Endothelial cell (in vitro differentiated cells): ENCODE results near the gene KLF11. TPM values are rescaled to one million over a fixed set of nuclear protein-coding genes. Genes with fewer than 3 reads are reported as not detected.

ENCODE experiments used
- DNase-seq: peaks from one replicate; pipeline ENCODE4 v3.0.0; 2021; ENCODE audit warnings: low spot score
- H3K27ac Mint-ChIP-seq: one replicate; pipeline ENCODE4 v1.8.0; 2021; ENCODE audit warnings: mixed read lengths, inconsistent platforms; ENCODE audit not compliant: unreplicated experiment
- H3K27me3 Mint-ChIP-seq: one replicate; pipeline ENCODE4 v1.8.0; 2021; ENCODE audit warnings: mild to moderate bottlenecking, moderate library complexity, mixed read lengths, inconsistent platforms; ENCODE audit not compliant: unreplicated experiment
- H3K36me3 Mint-ChIP-seq: one replicate; pipeline ENCODE4 v1.8.0; 2021; ENCODE audit warnings: mild to moderate bottlenecking, low read depth, mixed read lengths, inconsistent platforms; ENCODE audit not compliant: unreplicated experiment
- H3K4me1 Mint-ChIP-seq: one replicate; pipeline ENCODE4 v1.8.0; 2021; ENCODE audit warnings: mild to moderate bottlenecking, mixed read lengths, inconsistent platforms; ENCODE audit not compliant: unreplicated experiment
- H3K4me3 Mint-ChIP-seq: one replicate; pipeline ENCODE4 v1.8.0; 2021; ENCODE audit warnings: mild to moderate bottlenecking, mixed read lengths, inconsistent platforms; ENCODE audit not compliant: unreplicated experiment
- H3K9me3 Mint-ChIP-seq: one replicate; pipeline ENCODE4 v1.8.0; 2021; ENCODE audit warnings: mixed read lengths, inconsistent platforms; ENCODE audit not compliant: unreplicated experiment
- total RNA-seq: library from RNA; stranded (reverse); fragmentation: NEBNext Ultra II Directional; extraction: Animal tissue kit (Norgen Biotek cat#: 25700); gene quantifications from one replicate; pipeline ENCODE4 v1.2.1, GENCODE V29; 2021; ENCODE audit not compliant: unreplicated experiment
- TF ChIP-seq, protein P1 (sequence below): fragments of 200-600 bp; sonication (generic); IDR thresholded peaks from one replicate; pipeline ENCODE4 v1.5.0; 2021; ENCODE audit warnings: antibody characterized with exemption; ENCODE audit not compliant: unreplicated experiment

Gene KLF11
- total RNA-seq, 1 donor from 2014 or later, result 8.2 TPM

DNA sequence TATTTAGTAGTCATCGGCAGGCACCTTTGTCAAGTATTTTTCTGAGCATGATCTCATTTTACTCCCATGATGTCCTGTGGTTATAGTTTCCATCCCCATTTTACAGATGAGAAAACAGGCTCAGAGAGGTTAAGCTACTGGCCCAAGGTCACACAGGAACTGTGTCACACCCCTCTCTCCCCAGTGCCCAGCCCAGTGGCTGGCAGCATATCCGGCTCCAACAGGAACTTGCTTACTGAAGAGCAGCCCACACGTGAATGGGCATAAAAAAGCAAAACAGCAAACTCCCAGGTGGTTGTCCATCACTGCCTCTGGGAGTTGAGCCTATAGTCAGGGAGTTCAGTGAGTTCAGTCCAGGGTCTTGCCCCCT lies 8.3 kb upstream of the KLF11 start:
- no peak for DNase-seq
- Mint-ChIP-seq H3K9me3 (no peaks in the 10 kb centered on the region), H3K27ac (no peak overlapping the region), H3K27me3 (peaks cover 13% of the 10 kb centered on the region), H3K4me3 (no peak overlapping the region), H3K4me1 (peaks cover 4% of the 10 kb centered on the region), H3K36me3 (no peaks in the 10 kb centered on the region)
- TF ChIP-seq, protein P1, sequence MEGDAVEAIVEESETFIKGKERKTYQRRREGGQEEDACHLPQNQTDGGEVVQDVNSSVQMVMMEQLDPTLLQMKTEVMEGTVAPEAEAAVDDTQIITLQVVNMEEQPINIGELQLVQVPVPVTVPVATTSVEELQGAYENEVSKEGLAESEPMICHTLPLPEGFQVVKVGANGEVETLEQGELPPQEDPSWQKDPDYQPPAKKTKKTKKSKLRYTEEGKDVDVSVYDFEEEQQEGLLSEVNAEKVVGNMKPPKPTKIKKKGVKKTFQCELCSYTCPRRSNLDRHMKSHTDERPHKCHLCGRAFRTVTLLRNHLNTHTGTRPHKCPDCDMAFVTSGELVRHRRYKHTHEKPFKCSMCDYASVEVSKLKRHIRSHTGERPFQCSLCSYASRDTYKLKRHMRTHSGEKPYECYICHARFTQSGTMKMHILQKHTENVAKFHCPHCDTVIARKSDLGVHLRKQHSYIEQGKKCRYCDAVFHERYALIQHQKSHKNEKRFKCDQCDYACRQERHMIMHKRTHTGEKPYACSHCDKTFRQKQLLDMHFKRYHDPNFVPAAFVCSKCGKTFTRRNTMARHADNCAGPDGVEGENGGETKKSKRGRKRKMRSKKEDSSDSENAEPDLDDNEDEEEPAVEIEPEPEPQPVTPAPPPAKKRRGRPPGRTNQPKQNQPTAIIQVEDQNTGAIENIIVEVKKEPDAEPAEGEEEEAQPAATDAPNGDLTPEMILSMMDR, result no peak

DNA sequence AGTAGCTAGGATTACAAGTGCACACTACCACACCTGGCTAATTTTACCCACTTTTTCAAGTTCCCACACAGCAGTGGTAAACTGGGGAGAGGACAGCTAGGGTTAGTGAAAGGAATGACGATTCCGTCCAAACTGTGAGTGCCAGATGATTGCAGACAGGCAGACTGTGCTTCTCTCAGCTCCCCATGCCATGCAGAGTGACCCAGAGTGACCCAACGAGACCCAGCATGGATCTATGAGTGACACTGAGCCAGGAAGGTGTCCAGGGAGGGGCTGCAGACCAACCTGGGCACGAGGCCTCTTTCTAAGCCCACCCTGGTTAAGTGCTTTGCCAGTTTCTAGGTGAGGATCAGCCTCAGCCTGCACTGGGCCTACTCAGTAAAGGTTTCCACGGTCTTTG lies 7.7 kb upstream of the KLF11 start:
- Mint-ChIP-seq H3K9me3 (no peaks in the 10 kb centered on the region), H3K27me3 (peaks cover 13% of the 10 kb centered on the region), H3K27ac (no peak overlapping the region), H3K36me3 (peaks cover 3% of the 10 kb centered on the region), H3K4me1 (peaks cover 6% of the 10 kb centered on the region), H3K4me3 (no peak overlapping the region)
- TF ChIP-seq, protein P1, result no peak
- no peak for DNase-seq

DNA sequence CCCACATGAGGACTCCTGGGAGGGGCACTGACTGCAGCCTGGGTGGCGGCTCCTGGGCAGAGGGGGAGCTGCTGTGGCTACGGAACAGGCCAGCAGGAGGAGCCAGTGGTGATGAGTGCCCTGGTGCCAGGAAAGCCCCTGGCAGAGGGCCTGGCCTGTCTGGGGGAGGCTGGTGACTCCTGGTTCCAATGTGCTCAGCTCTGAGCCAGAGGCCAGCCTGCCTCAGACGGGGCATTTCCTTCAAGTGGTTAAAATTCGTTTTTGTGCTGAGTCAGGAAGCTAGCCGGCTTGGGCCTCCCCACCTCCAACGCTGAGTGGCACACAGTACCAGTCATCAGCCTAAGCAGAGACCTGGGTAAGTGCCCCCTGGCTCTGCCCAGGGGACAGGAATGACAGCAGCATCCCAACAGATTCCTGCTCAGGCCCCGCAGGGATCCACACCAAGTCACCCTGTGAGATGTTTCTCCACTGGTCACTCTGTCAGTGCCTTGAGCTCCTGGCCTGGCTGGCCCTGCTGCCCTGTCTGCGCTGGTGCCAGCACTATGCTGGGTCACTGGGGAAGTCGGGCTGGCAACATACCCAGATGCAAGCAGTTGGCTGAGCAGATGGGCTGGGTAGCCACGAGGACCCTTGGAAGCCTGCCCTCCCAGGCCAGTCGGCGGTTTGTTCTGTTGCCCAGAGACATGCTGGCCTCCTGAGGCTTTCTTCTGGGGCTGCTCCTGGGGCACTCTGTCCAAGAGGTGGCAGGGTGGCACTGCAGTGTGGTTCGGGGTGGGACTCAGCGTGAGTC lies 7.1 kb upstream of the KLF11 start:
- H3K27ac Mint-ChIP-seq, result no peak overlapping the region
- TF ChIP-seq, protein P1, result no peak
- no peak overlapping the region for H3K4me3 Mint-ChIP-seq
- DNase-seq, result no peak
- H3K27me3 Mint-ChIP-seq, result peaks cover 20% of the 10 kb centered on the region
- peaks cover 7% of the 10 kb centered on the region for H3K36me3 Mint-ChIP-seq
- peaks cover 9% of the 10 kb centered on the region for H3K4me1 Mint-ChIP-seq
- no peaks in the 10 kb centered on the region for H3K9me3 Mint-ChIP-seq

DNA sequence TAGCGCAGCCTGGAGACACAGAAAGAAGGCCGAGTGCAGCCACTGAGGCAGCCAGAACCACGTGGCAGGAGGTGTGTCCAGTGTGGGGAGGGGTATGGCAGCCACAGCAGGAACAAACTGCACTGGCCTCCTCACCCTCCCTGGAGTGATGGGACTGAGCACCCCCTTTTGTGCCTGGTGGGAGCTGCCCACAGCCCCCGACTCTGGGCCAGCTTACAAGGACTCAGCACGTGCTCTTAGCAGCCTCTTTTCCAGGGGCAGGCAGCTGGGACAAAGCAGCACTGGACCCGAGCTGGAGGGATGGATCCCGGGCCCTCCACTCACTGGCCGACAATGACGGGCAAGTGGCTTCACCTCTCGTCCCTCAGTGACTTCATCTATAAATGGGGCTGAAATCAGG lies 5.2 kb upstream of the KLF11 start:
- no peaks in the 10 kb centered on the region for H3K9me3 Mint-ChIP-seq
- no peak overlapping the region for H3K27ac Mint-ChIP-seq
- H3K4me1 Mint-ChIP-seq, result peaks cover 16% of the 10 kb centered on the region
- peaks cover 18% of the 10 kb centered on the region for H3K27me3 Mint-ChIP-seq
- DNase-seq, result no peak
- TF ChIP-seq, protein P1, result no peak
- H3K4me3 Mint-ChIP-seq, result no peak overlapping the region
- peaks cover 10% of the 10 kb centered on the region for H3K36me3 Mint-ChIP-seq

DNA sequence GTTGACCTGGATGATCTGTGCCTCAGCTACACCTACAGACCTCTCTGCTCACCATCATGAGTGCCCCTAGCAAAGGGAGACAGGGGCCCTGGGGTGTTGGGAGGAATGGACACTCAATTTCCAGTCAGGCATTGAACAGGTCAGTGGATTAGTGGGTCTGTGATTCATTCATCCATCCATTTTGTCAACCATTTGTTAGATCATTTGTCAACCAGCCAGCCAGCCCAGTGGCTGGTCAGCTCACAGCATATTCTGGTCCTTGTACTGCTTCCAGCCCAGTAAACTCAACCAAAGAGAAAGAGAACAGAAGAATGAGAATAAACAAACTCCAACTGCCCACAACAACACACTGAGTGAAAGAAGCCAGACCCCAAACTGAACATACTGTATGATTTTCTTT lies 4.6 kb upstream of the KLF11 start:
- no peak overlapping the region for H3K4me3 Mint-ChIP-seq
- H3K27me3 Mint-ChIP-seq, result peaks cover 18% of the 10 kb centered on the region
- DNase-seq, result no peak
- TF ChIP-seq, protein P1, result no peak
- H3K36me3 Mint-ChIP-seq, result peaks cover 10% of the 10 kb centered on the region
- H3K27ac Mint-ChIP-seq, result no peak overlapping the region
- H3K9me3 Mint-ChIP-seq, result no peaks in the 10 kb centered on the region
- H3K4me1 Mint-ChIP-seq, result peaks cover 16% of the 10 kb centered on the region
